Measurements from ENCODE around the gene CD180. TPM values are rescaled to one million over a fixed set of nuclear protein-coding genes. Genes with fewer than 3 reads are reported as not detected.

CD180 gene
- total RNA-seq, 4 donors from 2014 or later = 0.10 to 0.56 (median 0.22) TPM; not detected in 1

DNA sequence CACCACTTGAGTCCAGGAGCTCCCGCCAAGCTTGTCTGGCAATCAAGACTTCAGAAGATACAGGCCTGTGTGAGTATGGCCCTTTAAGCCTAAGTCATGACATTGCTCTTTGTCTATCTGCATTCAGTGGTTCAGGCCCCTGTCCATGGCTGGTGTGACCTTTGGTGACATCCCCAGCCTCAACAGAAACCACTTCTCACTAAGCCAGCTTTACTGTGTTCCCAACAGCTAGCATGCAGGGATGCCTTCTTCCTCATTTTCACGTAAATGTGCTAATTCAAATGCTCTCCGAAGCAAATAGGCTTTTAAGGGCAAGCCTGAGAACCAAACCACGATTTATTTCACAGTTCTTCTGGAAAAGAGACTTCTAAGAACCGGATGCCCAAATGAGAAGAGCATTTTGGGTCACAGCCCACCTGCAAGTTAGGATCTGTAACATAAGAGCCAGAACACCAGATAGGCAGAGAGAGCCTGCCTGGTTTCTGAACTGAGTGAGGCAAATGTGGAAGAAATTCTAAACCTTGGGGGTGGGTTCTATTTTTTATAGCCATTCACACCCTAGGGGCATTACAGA is 14.9 kb downstream of the CD180 start:
- H3K36me3 ChIP-seq = no peaks in the 10 kb centered on the region
- peak overlapping the region; percentile 34 to 47 (median 42) for H3K27ac ChIP-seq
- no peak for TF ChIP-seq POLR2A (IDR thresholded peaks at IDR 0.05)
- TF ChIP-seq, protein P1, sequence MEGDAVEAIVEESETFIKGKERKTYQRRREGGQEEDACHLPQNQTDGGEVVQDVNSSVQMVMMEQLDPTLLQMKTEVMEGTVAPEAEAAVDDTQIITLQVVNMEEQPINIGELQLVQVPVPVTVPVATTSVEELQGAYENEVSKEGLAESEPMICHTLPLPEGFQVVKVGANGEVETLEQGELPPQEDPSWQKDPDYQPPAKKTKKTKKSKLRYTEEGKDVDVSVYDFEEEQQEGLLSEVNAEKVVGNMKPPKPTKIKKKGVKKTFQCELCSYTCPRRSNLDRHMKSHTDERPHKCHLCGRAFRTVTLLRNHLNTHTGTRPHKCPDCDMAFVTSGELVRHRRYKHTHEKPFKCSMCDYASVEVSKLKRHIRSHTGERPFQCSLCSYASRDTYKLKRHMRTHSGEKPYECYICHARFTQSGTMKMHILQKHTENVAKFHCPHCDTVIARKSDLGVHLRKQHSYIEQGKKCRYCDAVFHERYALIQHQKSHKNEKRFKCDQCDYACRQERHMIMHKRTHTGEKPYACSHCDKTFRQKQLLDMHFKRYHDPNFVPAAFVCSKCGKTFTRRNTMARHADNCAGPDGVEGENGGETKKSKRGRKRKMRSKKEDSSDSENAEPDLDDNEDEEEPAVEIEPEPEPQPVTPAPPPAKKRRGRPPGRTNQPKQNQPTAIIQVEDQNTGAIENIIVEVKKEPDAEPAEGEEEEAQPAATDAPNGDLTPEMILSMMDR (IDR thresholded peaks at IDR 0.05 in 4 of 5, conservative IDR thresholded peaks at IDR 0.05 in 1 of 5) = no peak
- in situ Hi-C loops (cut with MboI; ENCODE audit: low sequenced_read_pairs in 4 of 4) = loop anchor here in 1 of 4 donors (25.0 kb wide), 1 partner anchor 869 kb away; no protein-coding TSS in a partner anchor
- H3K9me3 ChIP-seq = no peaks in the 10 kb centered on the region
- ATAC-seq (no peak), DNase-seq (no peak)
- H3K4me3 ChIP-seq = no peak overlapping the region
- H3K27me3 ChIP-seq = no peaks in the 10 kb centered on the region
- intact Hi-C loops (cut with DNase I; ENCODE audit: low total_unique reads) = no loop called here
- H3K4me1 ChIP-seq = peaks cover 0 to 3% of the 10 kb centered on the region in 2 donors

DNA sequence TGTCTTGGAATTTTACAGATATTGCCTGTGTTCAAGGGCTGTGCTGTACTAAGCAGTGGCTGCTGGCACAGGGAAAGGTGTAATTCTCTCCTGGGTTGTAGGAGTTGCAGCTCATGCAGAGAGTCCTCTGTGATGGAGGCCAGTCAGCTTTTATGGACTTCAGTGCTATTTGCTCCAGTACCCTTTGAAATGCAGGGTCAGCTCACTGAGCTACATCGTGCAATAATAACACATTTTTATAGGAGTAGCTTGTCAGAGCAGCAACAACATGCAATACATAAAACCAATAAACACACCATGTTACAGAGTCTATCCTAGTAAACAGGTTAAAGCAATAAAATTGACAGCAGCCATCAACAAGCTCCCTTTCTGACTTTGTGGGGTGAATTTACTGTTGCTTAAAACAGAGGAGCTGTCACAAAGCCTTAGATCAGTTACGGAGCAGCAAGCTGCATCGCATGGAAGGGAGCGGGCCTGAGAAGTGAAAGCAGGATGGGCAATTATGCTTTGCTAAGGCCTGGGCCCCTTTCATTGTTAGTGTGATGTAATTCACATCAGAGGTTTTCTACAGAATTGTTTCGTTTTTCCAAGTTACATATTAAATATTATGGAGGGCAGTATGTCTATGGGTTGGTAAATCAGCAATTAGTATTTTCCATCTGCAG is 16.8 kb downstream of the CD180 start:
- ATAC-seq = no peak
- Histone ChIP-seq H3K27ac (no peak overlapping the region), H3K27me3 (no peaks in the 10 kb centered on the region), H3K36me3 (no peaks in the 10 kb centered on the region), H3K4me3 (no peak overlapping the region), H3K9me3 (no peaks in the 10 kb centered on the region), H3K4me1 (peaks cover 0 to 3% of the 10 kb centered on the region in 2 donors)
- TF ChIP-seq, protein P1 (IDR thresholded peaks at IDR 0.05 in 4 of 5, conservative IDR thresholded peaks at IDR 0.05 in 1 of 5) = no peak
- no peak for TF ChIP-seq POLR2A (IDR thresholded peaks at IDR 0.05)
- intact Hi-C loops (cut with DNase I; ENCODE audit: low total_unique reads) (no loop called here), in situ Hi-C loops (cut with MboI; ENCODE audit: low sequenced_read_pairs in 4 of 4) (loop anchor here in 1 of 4 donors (25.0 kb wide), 1 partner anchor 868 kb away; no protein-coding TSS in a partner anchor)
- no peak for DNase-seq

DNA sequence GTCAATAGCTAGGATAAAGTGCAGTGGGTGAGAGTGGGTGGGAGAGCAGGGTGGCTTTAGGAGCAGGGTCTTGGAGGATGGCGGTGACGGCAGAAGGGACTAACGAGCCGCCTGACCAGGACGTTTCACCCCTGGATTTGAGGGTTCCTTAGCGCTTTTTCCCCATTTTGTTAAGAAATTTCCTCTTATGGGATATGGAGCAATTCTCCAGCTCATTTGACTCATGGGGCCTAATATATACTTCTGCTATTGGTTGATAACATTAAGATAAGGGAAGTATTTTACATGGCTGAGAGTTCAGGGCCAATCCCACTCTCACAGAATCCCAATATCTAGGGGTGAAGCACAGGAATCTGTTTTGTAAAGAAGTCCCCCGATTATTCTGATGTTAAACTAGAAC is 17.6 kb downstream of the CD180 start:
- Histone ChIP-seq H3K36me3 (no peaks in the 10 kb centered on the region), H3K4me1 (peaks cover 0 to 3% of the 10 kb centered on the region in 2 donors), H3K27me3 (no peaks in the 10 kb centered on the region), H3K4me3 (no peak overlapping the region), H3K9me3 (no peaks in the 10 kb centered on the region), H3K27ac (no peak overlapping the region)
- TF ChIP-seq POLR2A (IDR thresholded peaks at IDR 0.05) = no peak
- TF ChIP-seq, protein P1 (IDR thresholded peaks at IDR 0.05 in 4 of 5, conservative IDR thresholded peaks at IDR 0.05 in 1 of 5) = no peak
- ATAC-seq (no peak), DNase-seq (no peak)
- intact Hi-C loops (cut with DNase I; ENCODE audit: low total_unique reads) (no loop called here), in situ Hi-C loops (cut with MboI; ENCODE audit: low sequenced_read_pairs in 4 of 4) (loop anchor here in 1 of 4 donors (25.0 kb wide), 1 partner anchor 867 kb away; no protein-coding TSS in a partner anchor)

DNA sequence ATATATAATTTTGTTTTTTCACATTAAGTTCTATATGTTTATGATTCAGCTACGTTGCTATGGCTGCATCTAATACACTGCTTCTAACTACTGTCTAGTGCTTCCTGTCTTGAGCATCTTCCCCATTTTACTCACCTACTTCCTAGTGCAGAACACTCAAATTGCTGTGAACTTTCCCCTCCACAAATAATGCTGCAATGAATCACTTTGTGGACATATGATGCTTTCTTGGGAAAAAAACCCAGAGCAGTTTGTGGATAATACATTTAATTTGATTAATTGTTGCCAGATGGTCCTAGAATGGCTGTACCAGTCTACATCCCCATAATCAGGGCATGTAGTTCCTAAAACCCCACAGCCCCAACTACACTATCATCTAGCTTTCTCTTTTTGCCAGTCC is 18.5 kb downstream of the CD180 start:
- in situ Hi-C loops (cut with MboI; ENCODE audit: low sequenced_read_pairs in 4 of 4) = loop anchor here in 1 of 4 donors (25.0 kb wide), 1 partner anchor 866 kb away; no protein-coding TSS in a partner anchor

More for the DNA sequence above, 18.5 kb downstream of the CD180 start:
- no peaks in the 10 kb centered on the region for H3K36me3 ChIP-seq
- DNase-seq = no peak
- TF ChIP-seq POLR2A (IDR thresholded peaks at IDR 0.05) = no peak
- TF ChIP-seq, protein P1 (IDR thresholded peaks at IDR 0.05 in 4 of 5, conservative IDR thresholded peaks at IDR 0.05 in 1 of 5) = no peak
- no peaks in the 10 kb centered on the region for H3K27me3 ChIP-seq
- H3K4me3 ChIP-seq = no peak overlapping the region
- peaks cover 0 to 3% of the 10 kb centered on the region in 2 donors for H3K4me1 ChIP-seq
- intact Hi-C loops (cut with DNase I; ENCODE audit: low total_unique reads) = no loop called here
- no peak for ATAC-seq
- no peaks in the 10 kb centered on the region for H3K9me3 ChIP-seq
- no peak overlapping the region for H3K27ac ChIP-seq

All from gastrocnemius medialis (tissue), 4 donors.